Nephron progenitor cell (in vitro differentiated cells): ENCODE measurements around the gene CPLX3.

Source experiments
- DNase-seq: peaks from one replicate; pipeline ENCODE4 v3.0.0; 2021
- H3K27ac Mint-ChIP-seq: 2 replicates; pipeline ENCODE4 v1.8.0; 2021; ENCODE audit warnings: mild to moderate bottlenecking, moderate library complexity, mixed read lengths
- H3K27me3 Mint-ChIP-seq: 2 replicates; pipeline ENCODE4 v1.8.0; 2021; ENCODE audit warnings: mild to moderate bottlenecking, low read depth, mixed read lengths; ENCODE audit not compliant: poor library complexity
- H3K36me3 Mint-ChIP-seq: 2 replicates; pipeline ENCODE4 v1.8.0; 2021; ENCODE audit warnings: low read depth, mixed read lengths
- H3K4me1 Mint-ChIP-seq: 2 replicates; pipeline ENCODE4 v1.8.0; 2021; ENCODE audit warnings: mixed read lengths
- H3K4me3 Mint-ChIP-seq: 2 replicates; pipeline ENCODE4 v1.8.0; 2021; ENCODE audit warnings: mild to moderate bottlenecking, moderate library complexity, mixed read lengths
- H3K9me3 Mint-ChIP-seq: 2 replicates; pipeline ENCODE4 v1.8.0; 2021; ENCODE audit warnings: mild to moderate bottlenecking, moderate library complexity, mixed read lengths
- TF ChIP-seq, protein P1 (sequence below): fragments of 200-600 bp; sonication (generic); IDR thresholded peaks from 2 replicates; pipeline ENCODE4 v1.5.0; 2021; ENCODE audit warnings: antibody characterized with exemption

The CPLX3 gene

DNA sequence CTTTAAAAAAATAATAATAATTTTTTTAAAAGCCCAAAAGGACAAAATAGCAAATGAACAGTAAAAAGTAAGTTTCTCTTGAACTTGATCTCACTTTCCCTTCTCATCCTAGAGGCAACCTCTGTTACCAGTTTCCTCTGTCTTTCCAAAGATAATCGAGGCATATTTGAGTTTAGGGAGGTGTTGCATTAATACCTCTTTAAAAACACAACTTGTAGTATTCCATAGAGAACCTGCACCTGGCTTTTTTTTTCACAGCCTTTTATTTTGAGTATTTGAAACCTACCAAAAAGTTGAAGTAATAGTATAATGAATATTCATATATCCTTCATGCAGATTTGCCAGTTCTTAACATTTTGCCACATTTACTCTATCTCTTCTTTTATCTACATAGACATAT lies 35.4 kb upstream of the CPLX3 start:
- TF ChIP-seq, protein P1, sequence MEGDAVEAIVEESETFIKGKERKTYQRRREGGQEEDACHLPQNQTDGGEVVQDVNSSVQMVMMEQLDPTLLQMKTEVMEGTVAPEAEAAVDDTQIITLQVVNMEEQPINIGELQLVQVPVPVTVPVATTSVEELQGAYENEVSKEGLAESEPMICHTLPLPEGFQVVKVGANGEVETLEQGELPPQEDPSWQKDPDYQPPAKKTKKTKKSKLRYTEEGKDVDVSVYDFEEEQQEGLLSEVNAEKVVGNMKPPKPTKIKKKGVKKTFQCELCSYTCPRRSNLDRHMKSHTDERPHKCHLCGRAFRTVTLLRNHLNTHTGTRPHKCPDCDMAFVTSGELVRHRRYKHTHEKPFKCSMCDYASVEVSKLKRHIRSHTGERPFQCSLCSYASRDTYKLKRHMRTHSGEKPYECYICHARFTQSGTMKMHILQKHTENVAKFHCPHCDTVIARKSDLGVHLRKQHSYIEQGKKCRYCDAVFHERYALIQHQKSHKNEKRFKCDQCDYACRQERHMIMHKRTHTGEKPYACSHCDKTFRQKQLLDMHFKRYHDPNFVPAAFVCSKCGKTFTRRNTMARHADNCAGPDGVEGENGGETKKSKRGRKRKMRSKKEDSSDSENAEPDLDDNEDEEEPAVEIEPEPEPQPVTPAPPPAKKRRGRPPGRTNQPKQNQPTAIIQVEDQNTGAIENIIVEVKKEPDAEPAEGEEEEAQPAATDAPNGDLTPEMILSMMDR, result no peak
- Mint-ChIP-seq H3K27ac (no peak overlapping the region), H3K9me3 (no peaks in the 10 kb centered on the region), H3K4me1 (peaks cover 58% of the 10 kb centered on the region), H3K4me3 (no peak overlapping the region), H3K27me3 (peaks cover 9% of the 10 kb centered on the region), H3K36me3 (no peaks in the 10 kb centered on the region)
- DNase-seq, result no peak

DNA sequence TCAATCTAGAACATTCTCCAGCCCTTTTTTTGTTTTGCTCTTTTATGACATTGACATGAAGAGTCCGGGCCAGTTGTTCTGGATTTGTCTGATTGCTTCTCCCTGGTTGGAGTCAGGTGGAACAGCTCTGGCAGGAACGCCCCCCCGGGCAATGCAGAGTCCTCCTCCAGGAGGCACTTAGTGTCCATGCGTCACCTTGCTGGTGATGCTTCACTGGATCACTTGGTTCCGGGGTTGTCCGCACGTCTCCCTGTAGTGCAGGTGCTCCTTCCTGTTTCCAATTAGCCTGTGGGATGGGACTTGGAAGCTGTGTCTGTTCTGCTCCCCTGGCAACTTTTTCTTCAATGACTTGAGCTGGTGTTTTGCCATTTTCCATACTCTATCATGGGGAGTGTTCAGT lies 34.8 kb upstream of the CPLX3 start:
- H3K36me3 Mint-ChIP-seq, result no peaks in the 10 kb centered on the region
- TF ChIP-seq, protein P1, result no peak
- peaks cover 9% of the 10 kb centered on the region for H3K27me3 Mint-ChIP-seq
- no peak overlapping the region for H3K4me3 Mint-ChIP-seq
- no peak for DNase-seq
- H3K4me1 Mint-ChIP-seq, result peaks cover 56% of the 10 kb centered on the region
- no peaks in the 10 kb centered on the region for H3K9me3 Mint-ChIP-seq
- H3K27ac Mint-ChIP-seq, result no peak overlapping the region

DNA sequence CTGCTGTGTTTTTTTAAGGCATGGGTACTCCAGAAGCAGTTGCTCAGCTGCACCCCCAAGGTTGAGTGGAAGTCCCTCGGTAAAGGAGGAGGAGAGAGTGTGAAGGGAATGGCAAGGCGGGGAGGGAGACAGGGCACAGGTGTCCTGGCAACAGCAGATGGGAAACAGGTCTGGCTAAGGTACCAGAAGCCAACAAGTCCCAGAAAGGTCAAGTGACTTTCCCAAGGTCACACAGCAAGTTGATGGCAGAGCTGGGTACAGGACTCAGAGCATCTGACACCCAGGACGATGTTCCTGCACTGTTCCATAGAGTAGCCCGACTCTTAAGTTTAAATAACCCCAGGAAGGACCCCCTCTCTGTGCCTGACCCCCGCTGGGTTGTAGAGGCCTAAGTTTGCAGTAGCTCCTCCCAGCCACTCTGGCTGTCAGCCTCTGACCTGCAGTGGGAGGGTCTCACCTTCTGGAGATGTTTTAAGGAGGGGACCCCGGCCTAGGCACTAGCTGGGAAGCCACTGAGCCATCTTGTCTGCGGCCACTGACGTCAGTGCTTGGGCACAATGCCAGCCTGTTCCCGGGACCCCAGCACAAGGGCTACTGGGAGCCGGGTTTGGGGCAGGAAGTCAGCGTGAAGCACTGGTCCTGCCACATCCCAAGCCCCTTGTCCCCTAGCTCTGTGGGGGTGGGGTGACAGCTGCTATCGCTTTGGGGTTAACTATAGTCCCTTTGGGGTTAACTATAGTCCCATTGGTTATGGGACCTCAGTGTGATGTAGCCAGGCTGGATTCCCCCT lies 34.0 kb upstream of the CPLX3 start:
- no peak for DNase-seq
- Mint-ChIP-seq H3K4me1 (peaks cover 55% of the 10 kb centered on the region), H3K27ac (peak overlapping the region; percentile 69), H3K9me3 (no peaks in the 10 kb centered on the region), H3K27me3 (peaks cover 9% of the 10 kb centered on the region), H3K4me3 (no peak overlapping the region), H3K36me3 (no peaks in the 10 kb centered on the region)
- TF ChIP-seq, protein P1, result no peak

DNA sequence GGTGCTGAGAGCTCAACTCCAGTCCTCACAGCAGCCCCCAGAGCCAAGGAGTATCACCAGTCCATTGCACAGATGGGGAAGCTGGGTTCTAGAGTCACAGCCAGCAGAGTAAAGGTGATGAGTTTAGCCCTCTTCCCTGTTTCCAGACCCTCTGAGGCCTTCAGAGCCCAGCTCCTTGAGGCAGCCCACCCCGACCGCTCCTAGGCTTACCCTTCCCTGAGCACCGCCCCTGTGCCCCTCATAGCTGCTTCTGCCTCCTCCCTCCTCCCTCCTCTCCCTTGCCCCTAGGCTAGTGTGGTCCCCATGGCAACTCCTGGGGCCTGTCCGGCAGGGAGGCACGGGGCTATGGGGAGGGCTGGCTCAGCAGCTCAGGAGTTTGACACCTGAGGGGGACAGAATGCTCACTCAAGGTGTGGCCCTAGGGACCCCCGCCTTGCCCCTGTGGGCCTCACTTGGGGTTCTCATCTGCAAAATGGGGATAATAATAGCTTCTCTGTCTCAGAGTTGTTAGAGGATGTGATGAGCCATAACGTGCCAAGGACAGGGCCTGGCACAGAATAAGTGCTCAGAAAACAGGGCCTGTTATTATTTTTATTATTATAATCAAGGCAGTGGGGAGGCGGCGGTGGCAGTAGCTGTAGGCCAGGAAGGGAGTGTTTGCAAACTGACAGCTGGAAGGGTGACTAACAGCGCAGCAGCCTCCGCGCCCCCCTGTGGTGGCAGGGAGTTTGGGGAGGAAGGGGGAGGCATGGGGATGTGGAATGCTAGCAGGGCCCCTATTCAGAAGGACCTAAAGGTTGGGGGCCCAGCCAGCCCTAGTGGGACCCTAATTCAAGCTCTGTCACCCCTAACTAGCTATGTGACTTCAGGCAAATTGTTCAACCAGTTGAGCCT lies 33.0 kb upstream of the CPLX3 start:
- no peak for DNase-seq
- H3K9me3 Mint-ChIP-seq, result no peaks in the 10 kb centered on the region
- H3K4me3 Mint-ChIP-seq, result no peak overlapping the region
- H3K36me3 Mint-ChIP-seq, result no peaks in the 10 kb centered on the region
- H3K4me1 Mint-ChIP-seq, result peaks cover 45% of the 10 kb centered on the region
- H3K27me3 Mint-ChIP-seq, result peaks cover 8% of the 10 kb centered on the region
- peak overlapping the region; percentile 69 for H3K27ac Mint-ChIP-seq
- TF ChIP-seq, protein P1, result no peak

DNA sequence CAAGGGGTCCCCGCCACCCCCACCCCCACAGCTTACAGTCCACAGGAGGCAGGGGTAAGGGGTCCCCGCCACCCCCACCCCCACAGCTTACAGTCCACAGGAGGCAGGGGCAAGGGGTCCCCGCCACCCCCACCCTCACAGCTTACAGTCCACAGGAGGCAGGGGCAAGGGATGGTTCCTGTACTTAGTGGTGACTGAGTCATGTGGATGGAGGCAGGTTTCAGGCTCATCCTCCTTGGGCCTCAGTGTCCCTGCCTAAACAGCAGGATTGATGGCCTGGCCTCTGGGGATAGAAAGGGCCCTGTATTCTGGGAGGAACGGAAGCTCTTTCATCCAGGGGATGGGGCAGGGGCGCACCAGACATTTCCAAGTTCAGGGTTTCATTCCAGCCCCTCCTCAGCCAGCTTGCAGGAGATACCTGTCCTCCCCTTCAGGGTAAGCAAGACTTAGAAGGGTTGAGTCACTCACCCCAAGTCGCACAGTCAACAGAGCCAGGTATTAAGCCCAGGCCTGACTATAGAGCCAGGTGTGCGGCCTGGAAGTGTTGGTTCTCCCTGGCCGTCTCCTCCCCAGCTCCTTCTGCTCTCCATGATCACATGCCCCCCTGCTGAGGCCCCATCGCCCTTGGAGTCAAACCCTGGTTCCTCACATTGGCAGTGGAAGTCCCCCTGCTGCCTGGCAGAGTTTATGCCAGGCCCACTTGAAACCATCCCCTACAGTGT lies 32.0 kb upstream of the CPLX3 start:
- TF ChIP-seq, protein P1, result no peak
- Mint-ChIP-seq H3K9me3 (no peaks in the 10 kb centered on the region), H3K36me3 (no peaks in the 10 kb centered on the region), H3K27me3 (peaks cover 3% of the 10 kb centered on the region), H3K27ac (peak overlapping the region; percentile 54), H3K4me3 (no peak overlapping the region), H3K4me1 (peaks cover 35% of the 10 kb centered on the region)
- DNase-seq, result no peak
